ENCODE data around the gene TUBB. TPM values are rescaled to one million over a fixed set of nuclear protein-coding genes. Genes with fewer than 3 reads are reported as not detected.

Gene TUBB
- total and polyA plus RNA-seq, 2 of the 8 experiments (the other 6 are each of a cell fraction or from before 2014, with no cell fraction given), result 1,880 to 3,022 TPM

DNA sequence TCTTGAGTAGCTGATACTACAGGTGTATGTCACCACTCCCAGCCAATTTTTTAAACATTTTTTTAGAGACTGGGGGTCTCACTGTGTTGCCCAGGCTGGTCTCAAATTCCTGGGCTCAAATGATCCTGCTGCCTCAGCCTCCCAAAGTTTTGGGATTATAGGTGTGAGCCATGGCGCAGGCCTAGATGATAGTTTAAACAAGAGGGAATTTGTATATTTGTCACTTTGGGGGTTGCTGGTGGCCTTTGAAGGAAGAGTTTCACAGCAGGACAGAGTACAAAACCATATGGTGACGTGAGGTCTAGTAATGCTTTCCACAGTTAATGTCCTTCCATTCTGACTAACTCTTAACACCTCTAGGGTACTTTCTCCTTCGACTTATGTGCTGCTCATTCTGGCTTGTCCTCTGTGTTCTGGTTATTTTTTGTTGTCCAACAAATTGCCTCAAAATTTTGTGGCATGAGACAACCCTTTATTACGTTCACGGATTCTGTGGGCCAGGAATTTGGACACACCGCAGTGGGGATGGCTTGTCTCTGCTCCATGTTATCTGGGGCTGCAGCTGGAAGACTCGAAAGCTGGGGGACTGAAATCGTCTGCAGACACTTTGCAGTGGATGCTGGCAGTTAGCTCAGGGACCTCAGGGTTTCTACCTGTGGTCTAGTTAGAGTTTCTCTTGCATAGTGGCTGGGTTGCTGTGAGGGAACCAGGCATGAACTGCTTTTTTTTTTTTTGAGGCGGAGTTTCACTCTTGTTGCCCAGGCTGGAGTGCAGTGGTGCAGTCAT is 47.2 kb downstream of the TUBB start:
- CTCF ChIA-PET (ENCODE audit: partially characterized antibody), result interaction anchor here (0.8 to 2.0 kb wide), 5 partner anchors 11 to 68 kb away, joined by 3 to 6 read pairs (median 3); no protein-coding TSS in a partner anchor
- no peak for DNase-seq (ENCODE audit: low read depth in 1 of 2, low spot score in 2 of 2)
- H3K9ac ChIP-seq (replicated peaks in 1 of 4; ENCODE audit: extremely low read depth in 1 of 4, low read depth in 3 of 4, low read length in 3 of 4), result no peak overlapping the region
- H3K79me2 ChIP-seq (ENCODE audit: control insufficient read depth in 1 of 2, insufficient read depth in 2 of 2, low read length in 2 of 2), result no peaks in the 10 kb centered on the region
- H4K91ac ChIP-seq (replicated peaks; ENCODE audit: insufficient read length, low read length), result no peak overlapping the region
- peaks cover 11 to 17% (median 14%) of the 10 kb centered on the region in 4 experiments for H3K4me1 ChIP-seq (replicated peaks in 1 of 4; ENCODE audit: control insufficient read depth in 3 of 4, insufficient read depth in 4 of 4, low read length in 3 of 4)
- no peak overlapping the region for H2AFZ ChIP-seq (ENCODE audit: low read length)
- no peak overlapping the region for H4K5ac ChIP-seq (ENCODE audit: insufficient read length, low read depth, low read length)
- no peak overlapping the region for H3K56ac ChIP-seq (replicated peaks; ENCODE audit: insufficient read length, low read depth, low read length)
- no peaks in the 10 kb centered on the region for H3K23me2 ChIP-seq (ENCODE audit: low read depth, low read length)
- no peak overlapping the region for H3K4me3 ChIP-seq (ENCODE audit: extremely low read depth in 1 of 4, insufficient read depth in 2 of 4, low read depth in 3 of 4, low read length in 4 of 4)
- no peaks in the 10 kb centered on the region for H4K20me1 ChIP-seq (replicated peaks in 1 of 2; ENCODE audit: control insufficient read depth in 1 of 2, insufficient read depth in 2 of 2, low read length in 2 of 2)
- H3K4me2 ChIP-seq (ENCODE audit: insufficient read depth in 1 of 2, low read depth in 2 of 2, low read length in 2 of 2), result no peak overlapping the region
- no peak overlapping the region for H2AK5ac ChIP-seq (ENCODE audit: low read depth, low read length)
- H2BK12ac ChIP-seq (ENCODE audit: low read depth, low read length), result peak overlapping the region; percentile 87; the same call in 1 of the 2 replicates
- no peaks in the 10 kb centered on the region for H3K79me1 ChIP-seq (ENCODE audit: low read depth, low read length)
- no peak overlapping the region for H3K14ac ChIP-seq (ENCODE audit: insufficient read length)
- 88% methylated on average over 9 of the region's 9 CpGs; no CpG with 5 or more reads in 1 of the 2 experiments for WGBS, 2 experiments (ENCODE audit: extremely low coverage in 1 of 2, insufficient coverage in 1 of 2, insufficient read length in 1 of 2, insufficient replicate concordance in 2 of 2, low coverage in 1 of 2, low lambda C conversion rate in 2 of 2, missing lambda C conversion rate in 1 of 2)
- no peak overlapping the region for H2BK20ac ChIP-seq (ENCODE audit: low read length)
- H2BK15ac ChIP-seq (ENCODE audit: low read length), result no peak overlapping the region
- H3K23ac ChIP-seq (ENCODE audit: insufficient read length), result no peak overlapping the region
- no peak overlapping the region for H3K27ac ChIP-seq (ENCODE audit: low read depth, low read length)
- no peak overlapping the region for H3K4ac ChIP-seq (replicated peaks; ENCODE audit: insufficient read length, low read depth, low read length)
- peak overlapping the region; percentile 40 for H2BK120ac ChIP-seq (replicated peaks; ENCODE audit: low read depth, low read length)
- H2BK5ac ChIP-seq (ENCODE audit: low read depth, low read length), result no peak overlapping the region
- no peak overlapping the region for H3K18ac ChIP-seq (ENCODE audit: extremely low read depth, low read length)
- no peaks in the 10 kb centered on the region for H3K9me3 ChIP-seq (ENCODE audit: insufficient read depth in 2 of 2, low read depth in 1 of 2, low read length in 1 of 2)
- H3K36me3 ChIP-seq (ENCODE audit: control insufficient read depth in 2 of 4, insufficient read depth in 4 of 4, low read length in 3 of 4), result no peaks in the 10 kb centered on the region
- FAIRE-seq, result no peak
- H4K8ac ChIP-seq (ENCODE audit: extremely low read depth, insufficient read depth, low read length), result no peak overlapping the region
- H3K27me3 ChIP-seq (replicated peaks in 1 of 4; ENCODE audit: control insufficient read depth in 3 of 4, extremely low read depth in 1 of 4, insufficient read depth in 3 of 4, low read length in 3 of 4), result no peaks in the 10 kb centered on the region
- POLR2A ChIA-PET (ENCODE audit: partially characterized antibody), result interaction anchor here (0.5 to 1.1 kb wide), 6 partner anchors 8 to 164 kb away, joined by 3 to 6 read pairs (median 3); partner anchors contain the start of genes IER3 and SFTA2
- TF ChIP-seq HDAC6 (IDR thresholded peaks at IDR 0.05; ENCODE audit: low read depth, low read length), result no peak
- TF ChIP-seq CEBPB (IDR thresholded peaks at IDR 0.05; ENCODE audit: low read depth, low read length), result no peak
- TF ChIP-seq NRF1 (IDR thresholded peaks at IDR 0.05; ENCODE audit: low read depth, low read length), result no peak
- no peak for TF ChIP-seq CBX5 (IDR thresholded peaks at IDR 0.05; ENCODE audit: low read depth, low read length)
- no peak for TF ChIP-seq GTF2F1 (IDR thresholded peaks at IDR 0.05; ENCODE audit: borderline replicate concordance, low read depth, low read length)
- no peak for TF ChIP-seq BRCA1 (IDR thresholded peaks at IDR 0.05; ENCODE audit: low read depth, low read length)
- no peak for TF ChIP-seq CREB1 (IDR thresholded peaks at IDR 0.05)
- no peak for TF ChIP-seq HDAC2 (IDR thresholded peaks at IDR 0.05; ENCODE audit: borderline replicate concordance in 1 of 2, low read depth in 2 of 2, low read length in 2 of 2)
- TF ChIP-seq BACH1 (IDR thresholded peaks at IDR 0.05; ENCODE audit: low read length), result no peak
- TF ChIP-seq POLR2AphosphoS5 (IDR thresholded peaks at IDR 0.05; ENCODE audit: low read depth, low read length), result no peak
- no peak for TF ChIP-seq CTBP2 (IDR thresholded peaks at IDR 0.05; ENCODE audit: borderline replicate concordance, insufficient read depth, insufficient read length, low read length)
- TF ChIP-seq RFX5 (IDR thresholded peaks at IDR 0.05; ENCODE audit: borderline replicate concordance, low read depth, low read length), result no peak
- no peak for TF ChIP-seq PHF8 (conservative IDR thresholded peaks at IDR 0.05; ENCODE audit: low read depth, low read length)
